ENCODE data around the gene GNL2. TPM values are rescaled to one million over a fixed set of nuclear protein-coding genes. Genes with fewer than 3 reads are reported as not detected.
"Not testable (repeated sequence)": the region's sequence is repeated elsewhere in the genome, so short reads cannot be mapped to it uniquely, and the experiment has no call there.

The GNL2 gene
- total RNA-seq, 4 donors from 2014 or later, result 27.8 to 67.5 (median 44.2) TPM

GRCh38 chr1:37549341-37549740 lies 46.4 kb downstream of the GNL2 start:
- H3K4me3 ChIP-seq, result no peak overlapping the region
- WGBS, 2 donors, result 92 to 95% methylated on average over 6 of the region's 6 CpGs
- no peak for DNase-seq (ENCODE audit: low spot score in 2 of 2)
- H3K4me1 ChIP-seq, result peaks cover 0 to 44% (median 16%) of the 10 kb centered on the region in 4 donors
- no peak for TF ChIP-seq CTCF (IDR thresholded peaks at IDR 0.05)
- no peak for TF ChIP-seq EP300 (IDR thresholded peaks at IDR 0.05)
- TF ChIP-seq POLR2A (IDR thresholded peaks at IDR 0.05), result no peak
- H3K36me3 ChIP-seq, result peaks cover 0 to 81% (median 0%) of the 10 kb centered on the region in 3 donors
- H3K9me3 ChIP-seq, result no peaks in the 10 kb centered on the region
- H3K27me3 ChIP-seq, result no peaks in the 10 kb centered on the region
- no peak overlapping the region for H3K27ac ChIP-seq

- no peak for TF ChIP-seq POLR2A (IDR thresholded peaks at IDR 0.05)
- TF ChIP-seq EP300 (IDR thresholded peaks at IDR 0.05), result no peak
- no peak for TF ChIP-seq CTCF (IDR thresholded peaks at IDR 0.05)
- peaks cover 0 to 9% (median 0%) of the 10 kb centered on the region in 4 donors for H3K4me1 ChIP-seq
- DNase-seq (ENCODE audit: low spot score in 2 of 2), result no peak
- H3K4me3 ChIP-seq, result no peak overlapping the region
- H3K36me3 ChIP-seq, result peaks cover 0 to 96% (median 4%) of the 10 kb centered on the region in 3 donors
- no peak overlapping the region for H3K27ac ChIP-seq
- no peaks in the 10 kb centered on the region for H3K27me3 ChIP-seq
- 71 to 81% methylated on average over 5 of the region's 5 CpGs for WGBS, 2 donors
- no peaks in the 10 kb centered on the region for H3K9me3 ChIP-seq
Observed at GRCh38 chr1:37545019-37545418, 50.7 kb downstream of the GNL2 start.

- H3K27me3 ChIP-seq, result no peaks in the 10 kb centered on the region
Observed at GRCh38 chr1:37544530-37544929, 51.2 kb downstream of the GNL2 start.

GRCh38 chr1:37540036-37540785 lies 55.5 kb downstream of the GNL2 start:
- H3K9me3 ChIP-seq, result no peaks in the 10 kb centered on the region

More at GRCh38 chr1:37544530-37544929, 51.2 kb downstream of the GNL2 start:
- H3K27ac ChIP-seq, result no peak overlapping the region
- H3K9me3 ChIP-seq, result no peaks in the 10 kb centered on the region
- 91% methylated on average over 21 of the region's 21 CpGs for whole genome bisulfite sequencing, 2 donors
- TF ChIP-seq CTCF (IDR thresholded peaks at IDR 0.05) (no peak), EP300 (IDR thresholded peaks at IDR 0.05) (no peak), POLR2A (IDR thresholded peaks at IDR 0.05) (no peak)
- no peak for DNase-seq (ENCODE audit: low spot score in 2 of 2)
- H3K4me3 ChIP-seq, result no peak overlapping the region
- peaks cover 0 to 4% (median 0%) of the 10 kb centered on the region in 4 donors for H3K4me1 ChIP-seq
- peaks cover 2 to 97% (median 9%) of the 10 kb centered on the region in 3 donors for H3K36me3 ChIP-seq

GRCh38 chr1:37539154-37539553 lies 56.6 kb downstream of the GNL2 start:
- not testable (repeated sequence) for H3K9me3 ChIP-seq; H3K27ac ChIP-seq; H3K27me3 ChIP-seq; H3K4me3 ChIP-seq; H3K4me1 ChIP-seq; DNase-seq (ENCODE audit: low spot score in 2 of 2)
- 94 to 95% methylated on average over 10 of the region's 10 CpGs for WGBS, 2 donors
- H3K36me3 ChIP-seq, result peaks cover 10 to 89% (median 20%) of the 10 kb centered on the region in 3 donors

More at GRCh38 chr1:37540036-37540785, 55.5 kb downstream of the GNL2 start:
- no peak for DNase-seq (ENCODE audit: low spot score in 2 of 2)
- no peaks in the 10 kb centered on the region for H3K4me1 ChIP-seq
- H3K36me3 ChIP-seq, result peaks cover 10 to 98% (median 20%) of the 10 kb centered on the region in 3 donors
- H3K27ac ChIP-seq, result no peak overlapping the region
- H3K27me3 ChIP-seq, result no peaks in the 10 kb centered on the region
- 94% methylated on average over 30 of the region's 30 CpGs for WGBS, 2 donors
- TF ChIP-seq CTCF (IDR thresholded peaks at IDR 0.05) (no peak), EP300 (IDR thresholded peaks at IDR 0.05) (no peak), POLR2A (IDR thresholded peaks at IDR 0.05) (no peak)
- no peak overlapping the region for H3K4me3 ChIP-seq

Data from tibial nerve (tissue), 4 donors.